HG02938 (cell line): ENCODE measurements around the gene ZNF613.
"Not testable (repeated sequence)": the region's sequence is repeated elsewhere in the genome, so short reads cannot be mapped to it uniquely, and the experiment has no call there.

Source experiments
- ATAC-seq: cut with Tn5 transposase; IDR thresholded peaks from one replicate; pipeline ENCODE4 v1.9.1; 2021; ENCODE audit warnings: mild to moderate bottlenecking, moderate library complexity; ENCODE audit not compliant: unreplicated experiment

Gene ZNF613

DNA sequence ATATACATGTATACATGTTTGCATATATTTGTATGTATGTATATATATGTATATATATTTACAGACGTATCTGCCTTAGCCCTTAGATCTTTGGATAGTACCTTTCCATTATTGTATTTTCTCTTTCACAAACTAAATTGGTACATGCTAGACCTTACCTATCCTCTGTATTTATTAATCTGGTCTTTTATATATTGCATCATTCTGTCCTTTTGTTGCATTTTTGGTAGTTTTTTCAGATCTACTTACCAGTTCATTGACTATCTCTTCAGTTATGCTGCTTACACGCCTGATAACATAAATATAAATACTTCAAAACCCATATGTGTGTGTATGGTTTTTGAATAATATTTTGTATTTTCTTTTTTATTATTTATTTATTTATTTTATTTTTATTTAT is 11.7 kb downstream of the ZNF613 start:
- no peak for ATAC-seq

DNA sequence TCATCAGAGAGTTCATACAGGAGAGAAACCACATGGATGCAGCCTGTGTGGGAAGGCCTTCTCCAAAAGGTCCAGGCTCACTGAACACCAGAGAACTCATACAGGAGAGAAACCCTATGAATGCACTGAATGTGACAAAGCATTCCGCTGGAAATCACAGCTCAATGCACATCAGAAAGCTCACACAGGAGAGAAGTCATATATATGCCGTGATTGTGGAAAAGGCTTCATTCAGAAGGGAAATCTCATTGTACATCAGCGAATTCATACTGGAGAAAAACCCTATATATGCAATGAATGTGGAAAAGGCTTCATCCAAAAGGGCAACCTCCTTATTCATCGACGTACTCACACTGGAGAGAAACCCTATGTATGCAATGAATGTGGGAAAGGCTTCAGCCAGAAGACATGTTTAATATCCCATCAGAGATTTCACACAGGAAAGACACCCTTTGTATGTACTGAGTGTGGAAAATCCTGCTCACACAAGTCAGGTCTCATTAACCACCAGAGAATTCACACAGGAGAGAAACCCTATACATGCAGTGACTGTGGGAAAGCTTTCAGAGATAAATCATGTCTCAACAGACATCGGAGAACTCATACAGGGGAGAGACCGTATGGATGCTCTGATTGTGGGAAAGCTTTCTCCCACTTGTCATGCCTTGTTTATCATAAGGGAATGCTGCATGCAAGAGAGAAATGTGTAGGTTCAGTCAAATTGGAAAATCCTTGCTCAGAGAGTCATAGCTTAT is 17.7 kb downstream of the ZNF613 start:
- ATAC-seq, result no peak

DNA sequence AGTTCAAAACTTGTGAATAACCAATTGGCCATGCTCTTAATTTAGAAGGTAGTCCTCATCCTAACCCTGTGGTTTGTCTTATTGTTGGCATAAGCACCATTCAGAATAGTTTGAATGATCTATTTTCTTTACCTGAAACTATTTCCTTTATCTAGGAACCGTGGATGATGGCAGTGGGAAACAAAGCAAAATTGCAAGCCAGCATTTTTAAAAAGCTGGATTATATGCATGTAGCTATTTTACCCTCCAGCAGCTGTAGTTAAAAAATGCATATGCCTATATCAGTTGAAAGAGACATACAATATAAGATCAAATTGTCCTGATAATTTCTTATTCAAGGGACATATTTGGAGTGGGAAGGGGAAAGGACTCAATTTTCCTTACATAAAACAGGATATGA is 19.3 kb downstream of the ZNF613 start:
- ATAC-seq, result no peak

DNA sequence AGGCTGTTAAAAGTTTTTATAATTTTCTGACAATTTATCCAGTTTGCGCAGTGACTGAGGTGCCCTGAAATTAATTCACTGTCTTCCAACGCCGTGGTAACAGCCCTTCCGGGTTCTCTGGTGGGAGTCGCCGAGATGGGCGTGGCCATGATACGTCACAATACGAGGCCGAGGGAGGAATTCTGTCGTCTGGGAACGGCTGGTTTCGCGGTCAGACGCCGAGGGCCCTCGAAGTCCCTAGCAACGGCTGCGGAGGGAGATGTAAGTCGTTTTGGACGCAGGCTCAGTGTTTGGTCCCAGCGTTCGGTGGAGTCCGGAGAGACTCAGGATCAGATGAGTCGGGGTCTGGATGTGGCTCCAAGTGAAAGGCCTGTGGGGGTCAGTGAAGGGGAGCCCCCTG is 21.7 kb downstream of the ZNF613 start:
- no peak for ATAC-seq

DNA sequence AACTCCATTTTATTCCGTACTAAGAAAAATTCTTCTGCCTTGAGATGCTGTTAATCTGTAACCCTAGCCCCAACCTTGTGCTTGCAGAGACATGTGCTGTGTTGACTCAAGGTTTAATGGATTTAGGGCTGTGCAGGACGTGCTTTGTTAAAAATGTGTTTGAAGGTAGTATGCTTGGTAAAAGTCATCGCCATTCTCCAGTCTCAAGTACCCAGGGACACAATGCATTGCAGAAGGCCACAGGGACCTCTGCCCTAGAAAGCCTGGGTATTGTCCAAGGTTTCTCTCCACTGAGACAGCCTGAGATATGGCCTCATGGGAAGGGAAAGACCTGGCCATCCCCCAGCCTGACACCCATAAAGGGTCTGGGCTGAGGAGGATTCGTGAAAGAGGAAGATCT is 30.6 kb downstream of the ZNF613 start:
- ATAC-seq, result not testable (repeated sequence)

DNA sequence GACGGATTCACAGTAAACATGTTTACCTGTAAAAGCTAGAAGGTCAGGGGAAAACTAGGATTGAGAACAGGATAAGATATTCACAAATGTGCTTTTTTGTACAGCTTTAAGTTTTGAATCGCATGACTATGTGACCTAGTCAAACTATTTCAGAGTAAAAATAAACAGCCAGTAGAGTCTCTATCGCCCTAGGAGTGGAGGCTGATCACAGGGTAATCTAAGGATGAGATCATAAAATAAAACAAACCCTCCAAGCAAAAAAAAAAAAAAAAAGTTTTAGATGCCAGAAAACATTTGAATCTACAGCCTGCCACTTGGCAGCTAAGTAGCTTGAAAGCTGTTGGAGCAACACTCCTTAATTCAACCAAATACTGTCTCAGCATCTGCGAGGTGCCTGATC is 32.5 kb downstream of the ZNF613 start:
- ATAC-seq, result no peak

DNA sequence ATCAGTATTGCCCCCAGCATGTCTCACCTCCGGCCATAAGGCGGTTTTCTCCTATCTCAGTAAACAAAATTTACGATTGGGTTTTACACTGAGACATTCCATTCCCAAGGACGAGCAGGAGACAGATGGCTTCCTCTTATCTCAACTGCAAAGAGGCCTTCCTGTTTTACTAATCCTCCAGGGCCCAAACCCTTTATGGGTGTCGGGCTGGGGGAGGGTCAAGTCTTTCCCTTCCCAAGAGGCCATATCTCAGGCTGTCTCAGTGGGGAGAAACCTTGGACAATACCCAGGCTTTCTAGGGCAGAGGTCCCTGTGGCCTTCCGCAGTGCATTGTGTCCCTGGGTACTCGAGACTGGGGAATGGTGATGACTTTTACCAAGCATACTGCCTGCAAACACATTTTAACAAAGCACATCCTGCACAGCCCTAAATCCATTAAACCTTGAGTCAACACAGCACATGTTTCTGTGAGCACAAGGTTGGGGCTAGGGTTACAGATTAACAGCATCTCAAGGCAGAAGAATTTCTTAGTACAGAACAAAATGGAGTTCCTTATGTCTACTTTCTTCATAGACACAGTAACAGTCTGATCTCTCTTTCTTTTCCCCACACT is 33.5 kb downstream of the ZNF613 start:
- not testable (repeated sequence) for ATAC-seq

DNA sequence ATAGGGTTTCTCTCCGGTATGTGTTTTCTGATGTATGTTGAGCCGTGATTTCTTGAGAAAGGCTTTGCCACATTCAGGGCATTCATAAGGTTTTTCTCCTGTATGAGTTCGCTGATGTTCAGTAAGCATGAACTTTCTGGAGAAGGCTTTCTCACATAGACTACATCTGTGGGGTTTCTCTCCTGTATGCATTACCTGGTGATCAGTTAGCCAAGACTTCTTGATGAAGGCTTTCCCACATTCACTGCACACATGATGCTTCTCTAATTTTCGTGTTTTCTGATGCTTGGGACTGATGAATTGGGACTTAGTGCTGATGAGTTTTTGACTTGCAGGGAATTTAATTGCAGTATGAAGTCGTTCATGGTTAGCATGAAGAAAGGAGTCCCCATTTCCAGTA is 38.3 kb downstream of the ZNF613 start:
- no peak for ATAC-seq

DNA sequence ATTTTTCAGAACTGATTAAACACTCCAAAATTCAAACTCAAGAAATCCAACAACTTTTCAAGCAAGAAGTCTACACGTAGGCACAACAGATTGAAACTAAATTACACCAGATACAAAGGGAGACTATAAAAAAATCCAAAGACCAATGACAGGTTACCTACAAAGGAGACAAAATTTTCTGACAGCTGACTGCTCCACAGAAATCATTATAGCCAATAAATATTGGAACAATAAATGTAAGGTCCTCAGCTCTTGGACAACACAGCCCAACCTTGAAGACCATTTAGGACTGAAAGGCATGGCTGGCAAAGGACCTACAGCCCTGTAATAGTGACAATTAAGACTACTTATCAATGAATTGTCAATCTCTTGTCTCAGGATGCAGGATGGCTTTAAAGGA is 43.4 kb downstream of the ZNF613 start:
- no peak for ATAC-seq

DNA sequence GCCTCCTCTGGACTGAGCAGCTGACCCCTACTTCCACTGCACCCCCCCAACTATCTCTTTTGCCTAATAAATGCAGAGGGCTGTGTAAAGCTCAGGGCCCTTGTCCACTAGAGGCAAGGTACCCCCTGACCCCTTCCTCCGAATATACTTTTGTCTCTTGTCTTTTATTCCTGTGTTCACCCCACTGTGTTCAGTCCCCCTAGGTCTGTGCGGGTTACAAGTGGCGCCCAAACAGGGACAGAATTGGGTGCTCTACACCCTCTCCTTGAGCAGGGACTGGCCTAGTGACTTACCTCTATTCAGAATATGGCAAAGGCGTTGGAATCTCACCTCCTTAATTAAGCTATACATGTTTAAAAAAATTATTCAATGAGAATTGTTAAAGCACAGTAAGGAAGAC is 44.4 kb downstream of the ZNF613 start:
- ATAC-seq, result no peak

DNA sequence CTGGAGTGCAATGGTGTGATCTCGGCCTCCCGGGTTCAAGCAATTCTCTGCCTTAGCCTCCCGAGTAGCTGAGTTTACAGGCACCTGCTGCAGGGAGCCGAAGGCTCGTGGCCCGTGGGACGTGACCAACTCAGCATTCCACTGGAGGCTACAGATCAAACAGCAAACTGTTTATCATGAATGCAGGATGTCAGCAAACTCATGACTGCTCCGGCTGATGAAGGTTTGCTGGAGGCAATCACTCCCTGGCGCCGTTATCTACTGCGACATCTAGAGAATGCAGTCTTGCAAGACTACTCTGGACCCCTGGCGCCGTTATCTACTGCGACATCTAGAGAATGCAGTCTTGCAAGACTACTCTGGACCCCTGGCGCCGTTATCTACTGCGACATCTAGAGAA is 48.5 kb downstream of the ZNF613 start:
- not testable (repeated sequence) for ATAC-seq

DNA sequence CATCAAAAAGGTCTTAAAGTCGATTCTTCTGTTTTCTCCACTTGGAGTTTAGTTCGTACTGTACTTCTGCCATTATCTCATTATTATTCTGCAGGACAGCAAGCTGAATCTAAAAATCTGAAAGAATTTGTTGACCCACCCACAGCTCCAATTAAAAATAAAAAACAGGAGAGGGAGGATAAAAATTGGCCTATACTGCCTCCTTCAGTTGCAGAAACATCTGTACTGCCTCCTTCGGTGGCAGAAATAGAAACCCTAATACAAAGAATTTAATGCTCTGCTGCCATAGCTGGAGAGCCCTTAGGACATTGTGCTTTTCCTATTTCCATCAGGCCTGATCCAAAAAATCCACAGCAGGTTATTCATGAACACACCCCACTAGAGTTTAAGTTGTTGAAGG is 49.6 kb downstream of the ZNF613 start:
- ATAC-seq, result no peak

DNA sequence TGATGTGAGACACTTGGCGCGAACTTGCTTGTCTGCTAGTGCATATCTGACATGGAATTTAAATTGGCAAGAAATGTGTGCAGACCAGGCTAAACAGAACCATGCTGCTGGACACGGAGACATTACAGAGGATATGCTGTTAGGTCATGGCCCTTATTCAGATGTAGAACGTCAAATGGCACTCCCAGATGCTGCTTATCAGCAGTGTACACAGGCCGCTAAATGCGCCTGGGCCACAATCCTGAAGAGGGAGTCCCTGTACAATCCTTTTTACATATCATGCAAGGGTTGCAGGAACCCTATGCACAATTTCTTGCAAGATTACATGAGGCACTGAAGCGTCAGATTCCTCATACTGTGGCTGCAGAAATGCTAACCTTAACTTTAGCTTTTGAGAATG is 50.1 kb downstream of the ZNF613 start:
- ATAC-seq, result no peak

DNA sequence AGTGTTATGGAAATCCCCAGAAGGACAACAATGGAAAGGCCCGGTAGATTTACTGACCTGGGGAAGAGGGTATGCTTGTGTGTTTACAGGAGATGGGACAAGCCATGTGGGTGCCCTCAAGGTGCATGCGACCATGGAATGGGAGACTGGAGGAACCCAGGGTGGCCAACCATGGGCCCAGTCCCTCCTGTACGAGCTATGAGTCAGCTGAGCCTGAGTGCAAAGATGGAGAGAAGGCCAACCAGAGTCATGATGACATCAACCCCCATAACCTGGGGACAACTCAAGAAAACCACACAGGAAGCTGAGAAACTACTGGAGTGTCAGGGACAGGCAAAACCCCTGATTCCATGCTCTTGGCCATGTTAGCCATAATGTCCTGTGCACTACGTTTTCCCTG is 51.6 kb downstream of the ZNF613 start:
- no peak for ATAC-seq

DNA sequence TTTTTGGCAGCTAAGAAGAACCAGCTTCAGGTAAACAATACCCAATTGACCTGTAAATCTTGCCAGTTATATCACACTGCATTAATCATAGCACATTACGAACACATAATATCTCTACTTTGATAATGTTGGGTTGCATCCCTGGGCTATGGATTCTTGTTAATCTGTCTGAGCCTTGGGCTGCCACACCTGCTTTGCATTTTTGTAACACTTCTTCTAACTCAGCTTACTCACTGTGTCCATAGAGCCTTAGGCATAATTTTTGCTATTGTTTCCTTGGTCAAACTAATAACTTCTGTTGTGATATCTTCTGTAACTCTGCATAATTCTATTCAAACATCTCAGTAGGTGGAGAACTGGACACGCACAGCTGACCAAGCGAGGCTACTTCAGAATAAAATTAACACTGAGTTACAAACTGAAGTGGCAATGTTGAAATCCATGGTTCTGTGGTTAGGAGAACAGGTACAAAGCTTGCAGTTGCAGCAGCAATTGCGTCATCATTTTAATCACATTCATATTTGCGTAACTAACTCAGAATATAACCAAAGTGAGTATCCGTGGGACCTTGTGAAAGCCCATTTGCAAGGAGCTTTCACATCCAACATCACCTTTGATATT is 53.0 kb downstream of the ZNF613 start:
- no peak for ATAC-seq

DNA sequence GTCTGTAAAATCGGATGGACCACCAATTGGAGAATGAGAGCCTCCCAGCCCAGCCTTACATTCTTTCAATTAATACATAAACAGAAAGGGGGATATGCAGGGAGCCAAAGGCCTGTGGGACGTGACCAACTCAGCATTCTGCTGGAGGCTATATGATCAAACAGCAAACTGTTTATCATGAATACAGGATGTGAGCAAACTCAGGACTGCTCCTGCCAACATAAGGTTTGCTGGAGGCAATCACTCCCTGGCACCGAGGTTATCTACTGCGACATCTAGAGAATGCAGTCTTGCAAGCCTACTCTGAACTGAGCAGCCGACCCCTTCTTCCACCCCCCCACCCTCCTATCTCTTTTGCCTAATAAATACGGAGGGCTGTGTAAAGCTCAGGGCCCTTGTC is 53.7 kb downstream of the ZNF613 start:
- not testable (repeated sequence) for ATAC-seq

DNA sequence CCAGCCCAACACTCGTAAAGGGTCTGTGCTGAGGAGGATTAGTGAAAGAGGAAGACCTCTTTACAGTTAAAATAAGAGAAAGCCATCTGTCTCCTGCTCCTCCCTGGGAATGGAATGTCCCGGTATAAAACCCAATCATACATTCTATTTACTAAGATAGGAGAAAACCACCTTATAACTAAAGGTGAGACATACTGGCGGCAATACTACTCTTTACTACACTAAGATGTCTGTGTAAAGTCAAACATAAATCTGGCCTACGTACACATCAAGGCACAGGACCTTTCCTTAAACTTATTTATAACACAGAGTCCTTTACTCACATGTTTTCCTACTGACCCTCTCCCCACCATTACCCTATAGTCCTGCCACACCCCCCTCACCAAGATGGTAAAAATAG is 56.1 kb downstream of the ZNF613 start:
- ATAC-seq, result no peak

DNA sequence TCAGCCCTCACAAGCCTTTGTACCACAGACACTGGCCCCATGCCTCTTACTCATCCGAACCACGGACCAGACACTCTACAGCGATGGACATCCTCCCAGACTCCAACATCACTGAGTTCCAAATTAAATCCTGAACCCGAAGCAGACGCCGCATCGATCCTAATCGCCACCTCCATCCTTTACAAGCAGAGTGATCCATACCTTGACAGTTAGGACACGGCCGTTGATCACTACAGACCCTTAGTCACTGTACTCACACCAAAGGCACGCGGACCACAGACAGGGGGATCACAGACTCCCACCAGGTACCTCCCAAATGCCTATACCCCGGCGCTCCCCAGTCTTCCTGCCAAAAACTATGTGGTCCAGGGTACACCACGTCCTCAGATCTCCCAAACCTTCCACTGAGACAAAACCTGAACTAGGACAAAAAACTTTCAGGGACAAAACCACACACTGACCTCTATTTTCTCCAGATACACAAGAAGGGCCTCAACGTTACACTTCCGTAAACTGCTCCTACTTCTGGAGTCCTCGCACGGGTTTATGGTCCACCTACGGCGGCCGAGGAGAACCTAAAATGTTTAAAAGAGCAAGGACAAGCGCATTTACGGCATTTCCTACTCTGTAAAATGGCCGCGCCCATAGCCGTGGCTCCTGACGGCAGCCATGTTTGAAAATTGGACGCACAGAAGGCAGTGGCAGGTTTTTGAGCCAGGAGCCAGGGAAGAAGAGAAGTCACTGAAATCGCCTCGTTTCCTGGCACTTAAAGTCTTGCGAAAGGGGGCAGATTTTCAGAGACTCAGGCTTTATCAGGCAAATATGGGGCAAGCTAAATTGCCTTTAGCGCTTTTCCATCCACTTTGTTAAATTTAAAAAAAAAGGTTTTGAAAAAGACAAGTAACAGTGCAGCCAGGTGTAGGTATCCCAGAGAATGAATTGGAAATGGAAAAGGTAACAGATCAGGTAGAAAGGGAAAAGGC is 59.3 kb downstream of the ZNF613 start, which contains the start of gene ZNF350:
ZNF350 (minus strand) TSS at position 532 of the 983 bp plus-strand sequence. CDS start 12,480 bp downstream, outside the sequence.
- no peak for ATAC-seq

DNA sequence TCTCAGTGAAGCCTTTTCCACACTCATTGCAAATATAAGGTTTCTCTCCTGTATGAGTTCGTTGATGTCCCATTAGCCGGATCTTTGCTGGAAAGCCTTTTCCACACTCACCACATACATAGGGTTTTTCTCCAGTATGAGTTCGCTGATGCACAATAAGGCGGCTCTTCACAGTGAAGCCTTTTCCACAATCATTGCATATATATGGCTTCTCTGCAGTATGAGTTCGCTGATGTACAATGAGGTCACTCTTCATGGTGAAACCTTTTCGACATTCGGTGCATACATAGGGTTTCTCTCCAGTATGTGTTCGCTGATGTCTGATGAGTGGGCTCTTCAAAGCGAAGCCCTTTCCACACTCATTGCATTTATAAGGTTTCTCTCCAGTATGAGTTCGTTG is 66.2 kb downstream of the ZNF613 start:
- ATAC-seq, result no peak

DNA sequence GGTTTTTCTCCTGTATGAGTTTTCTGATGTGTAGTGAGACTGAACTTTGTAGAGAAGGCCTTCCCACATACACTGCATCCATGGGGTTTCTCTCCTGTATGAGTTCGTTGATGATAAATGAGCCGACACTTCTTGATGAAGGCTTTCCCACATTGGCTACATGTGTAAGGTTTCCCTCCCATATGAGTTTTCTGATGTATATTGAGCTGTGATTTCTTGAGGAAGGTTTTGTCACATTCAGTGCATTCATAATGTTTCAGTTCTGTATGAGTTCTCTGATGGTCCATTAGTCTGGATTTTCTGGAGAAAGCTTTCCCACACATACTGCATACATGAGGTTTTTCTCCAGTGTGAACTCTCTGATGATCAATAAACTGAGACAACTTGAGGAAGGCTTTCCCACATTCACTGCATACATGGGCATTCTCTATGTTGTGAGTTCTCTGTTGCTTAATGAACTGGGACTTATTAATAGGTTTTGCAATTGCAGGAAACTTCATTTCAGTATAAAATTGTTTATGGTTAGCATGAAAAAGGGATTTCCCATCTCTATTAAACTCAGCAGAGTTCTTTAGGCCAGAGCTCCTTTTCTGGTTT is 66.9 kb downstream of the ZNF613 start:
- no peak for ATAC-seq
